Kidney epithelial cell (primary cell): Measurements from ENCODE around the gene KCNMB1. TPM values are rescaled to one million over a fixed set of nuclear protein-coding genes. Genes with fewer than 3 reads are reported as not detected.

Experiments used
- DNase-seq: peaks from one replicate; pipeline ENCODE4 v3.0.0-alpha.2; 2010; ENCODE audit warnings: low read depth
- H3K27me3 ChIP-seq: 2 replicates; pipeline ENCODE4 v1.6.0; 2011; ENCODE audit warnings: low read length; ENCODE audit not compliant: control insufficient read depth, insufficient read depth
- H3K36me3 ChIP-seq: 2 replicates; pipeline ENCODE4 v1.5.1; 2011; ENCODE audit warnings: low read length; ENCODE audit not compliant: control insufficient read depth, insufficient read depth
- H3K4me3 ChIP-seq: 2 replicates; pipeline ENCODE4 v1.5.1; 2011; ENCODE audit warnings: low read depth, mild to moderate bottlenecking, control low read depth, low read length
- total RNA-seq: library from RNA; depleted of rRNA; stranded (reverse); fragments of >200 nt; gene quantifications from 2 replicates; pipeline ENCODE4 v1.2.3, GENCODE V29; 2015
- TF ChIP-seq, protein P1 (sequence below): IDR thresholded peaks from 2 replicates; pipeline ENCODE4 v1.5.1; 2011; ENCODE audit warnings: mild to moderate bottlenecking, moderate library complexity, low read length, control low read depth, inconsistent platforms; ENCODE audit not compliant: insufficient read depth, poor library complexity, severe bottlenecking

Gene KCNMB1
- total RNA-seq, 1 donor from 2014 or later, result 0.04 TPM

DNA sequence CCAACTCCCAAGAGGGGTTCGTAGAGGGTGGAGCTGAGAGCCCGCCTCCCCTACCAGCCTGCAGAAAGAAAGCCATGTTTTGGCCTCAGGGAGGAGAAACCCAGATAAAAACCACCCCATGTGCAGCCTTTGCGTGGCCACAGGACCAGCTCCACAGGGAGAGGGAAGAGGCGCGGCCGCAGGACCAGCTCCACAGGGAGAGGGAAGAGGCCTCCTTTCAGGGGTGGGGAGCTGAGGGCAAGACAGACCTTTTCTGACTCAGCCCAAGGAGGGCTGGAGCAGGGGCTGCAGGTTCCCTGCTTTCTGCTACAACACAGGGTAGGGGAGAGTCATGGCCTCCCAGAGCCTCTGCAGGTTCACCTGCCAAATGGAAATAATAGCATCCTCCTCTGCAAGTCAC lies 37.6 kb upstream of the KCNMB1 start:
- TF ChIP-seq, protein P1, sequence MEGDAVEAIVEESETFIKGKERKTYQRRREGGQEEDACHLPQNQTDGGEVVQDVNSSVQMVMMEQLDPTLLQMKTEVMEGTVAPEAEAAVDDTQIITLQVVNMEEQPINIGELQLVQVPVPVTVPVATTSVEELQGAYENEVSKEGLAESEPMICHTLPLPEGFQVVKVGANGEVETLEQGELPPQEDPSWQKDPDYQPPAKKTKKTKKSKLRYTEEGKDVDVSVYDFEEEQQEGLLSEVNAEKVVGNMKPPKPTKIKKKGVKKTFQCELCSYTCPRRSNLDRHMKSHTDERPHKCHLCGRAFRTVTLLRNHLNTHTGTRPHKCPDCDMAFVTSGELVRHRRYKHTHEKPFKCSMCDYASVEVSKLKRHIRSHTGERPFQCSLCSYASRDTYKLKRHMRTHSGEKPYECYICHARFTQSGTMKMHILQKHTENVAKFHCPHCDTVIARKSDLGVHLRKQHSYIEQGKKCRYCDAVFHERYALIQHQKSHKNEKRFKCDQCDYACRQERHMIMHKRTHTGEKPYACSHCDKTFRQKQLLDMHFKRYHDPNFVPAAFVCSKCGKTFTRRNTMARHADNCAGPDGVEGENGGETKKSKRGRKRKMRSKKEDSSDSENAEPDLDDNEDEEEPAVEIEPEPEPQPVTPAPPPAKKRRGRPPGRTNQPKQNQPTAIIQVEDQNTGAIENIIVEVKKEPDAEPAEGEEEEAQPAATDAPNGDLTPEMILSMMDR, result no peak
- Histone ChIP-seq H3K36me3 (no peaks in the 10 kb centered on the region), H3K4me3 (no peak overlapping the region), H3K27me3 (peaks cover 24% of the 10 kb centered on the region)
- DNase-seq, result no peak

DNA sequence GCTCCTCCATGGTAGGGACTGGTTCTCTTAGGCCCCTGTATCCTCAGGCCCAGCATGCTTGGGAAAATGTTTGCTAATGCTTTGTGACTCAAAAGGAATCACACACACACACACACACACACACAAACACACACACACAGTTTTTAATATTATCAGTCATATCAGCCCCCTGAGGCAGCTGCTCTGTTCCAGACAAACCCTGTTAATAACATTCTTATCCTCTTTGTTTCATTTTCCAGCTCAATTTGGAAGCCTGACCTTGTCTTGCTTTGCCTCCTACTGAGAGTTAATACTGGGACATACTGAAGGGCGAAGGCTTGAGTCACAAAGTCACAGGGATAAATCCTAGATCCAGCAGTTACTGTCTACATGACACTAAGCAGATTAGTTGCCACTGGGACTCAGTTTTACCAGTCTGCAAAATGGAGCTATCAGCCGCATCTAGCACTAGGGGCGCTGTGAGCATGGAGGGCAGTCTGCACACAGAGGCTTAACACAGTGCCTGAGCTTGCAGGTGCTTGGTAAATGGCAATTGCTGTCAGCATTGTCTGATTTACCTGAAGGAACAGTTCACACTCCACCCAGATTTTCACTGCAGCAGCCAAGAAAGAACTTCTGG lies 37.1 kb upstream of the KCNMB1 start:
- Histone ChIP-seq H3K4me3 (no peak overlapping the region), H3K36me3 (no peaks in the 10 kb centered on the region), H3K27me3 (peaks cover 20% of the 10 kb centered on the region)
- TF ChIP-seq, protein P1, result no peak
- DNase-seq, result no peak

DNA sequence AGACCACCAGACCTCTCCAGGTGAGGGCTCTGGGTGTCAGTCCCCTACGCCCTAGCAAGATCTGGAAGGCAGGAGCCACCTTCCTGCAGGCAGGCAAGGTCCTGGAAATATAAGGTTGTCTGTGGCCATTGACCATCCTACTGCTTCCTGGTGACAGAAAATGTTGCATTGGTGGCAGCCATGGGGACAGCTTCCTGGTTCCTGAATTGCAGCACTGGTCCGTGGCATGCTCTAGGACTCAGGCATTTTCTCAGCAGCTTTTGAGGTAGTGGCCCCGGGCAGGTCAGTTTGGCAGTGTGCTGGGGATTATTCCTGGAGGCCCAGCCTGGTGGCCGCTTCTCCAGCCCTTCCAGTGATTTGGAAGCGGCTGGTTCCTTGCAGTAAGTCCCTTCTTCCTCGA lies 36.6 kb upstream of the KCNMB1 start:
- Histone ChIP-seq H3K4me3 (no peak overlapping the region), H3K27me3 (peaks cover 16% of the 10 kb centered on the region), H3K36me3 (no peaks in the 10 kb centered on the region)
- DNase-seq, result no peak
- TF ChIP-seq, protein P1, result no peak

DNA sequence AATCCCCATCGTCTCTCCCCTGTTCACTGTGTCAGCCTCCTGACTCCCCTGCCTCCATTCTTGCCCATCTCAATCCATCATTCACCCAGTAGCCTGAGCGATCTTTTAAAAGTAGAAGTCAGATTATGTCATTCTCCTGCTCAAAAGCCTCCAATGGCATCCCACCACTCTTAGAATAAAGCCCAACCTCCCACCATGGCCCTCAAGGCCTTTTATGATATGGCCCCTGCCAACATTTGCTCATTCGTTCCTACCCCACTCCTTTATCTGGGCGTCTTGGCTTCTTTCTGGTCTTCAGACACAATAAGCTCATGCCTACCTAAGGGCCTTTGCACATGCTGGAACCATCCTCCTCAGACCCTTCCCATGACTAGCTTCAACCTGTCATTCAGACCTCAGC lies 35.5 kb upstream of the KCNMB1 start:
- H3K27me3 ChIP-seq, result peaks cover 11% of the 10 kb centered on the region
- no peak for DNase-seq
- no peaks in the 10 kb centered on the region for H3K36me3 ChIP-seq
- H3K4me3 ChIP-seq, result no peak overlapping the region
- TF ChIP-seq, protein P1, result no peak

DNA sequence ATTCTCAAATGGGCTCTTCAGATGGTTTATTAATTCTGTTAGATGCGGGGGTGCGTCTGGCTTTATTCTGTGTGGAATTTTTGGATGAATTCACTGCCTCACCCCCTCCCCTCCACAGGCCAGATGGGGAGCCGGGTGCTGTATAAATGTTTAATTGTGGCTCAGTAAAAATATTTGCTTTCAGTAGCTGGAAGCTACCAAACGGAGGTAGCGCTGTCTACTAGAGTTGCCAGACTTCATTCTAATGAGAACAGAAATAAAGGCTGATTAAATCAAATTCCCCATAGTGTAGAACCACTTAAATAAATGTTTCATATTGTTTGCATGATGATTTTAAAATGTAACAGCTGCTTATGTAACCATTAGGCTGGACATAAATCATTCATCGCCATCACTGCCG lies 34.5 kb upstream of the KCNMB1 start:
- Histone ChIP-seq H3K27me3 (peaks cover 12% of the 10 kb centered on the region), H3K36me3 (no peaks in the 10 kb centered on the region), H3K4me3 (no peak overlapping the region)
- TF ChIP-seq, protein P1, result no peak
- DNase-seq, result no peak

DNA sequence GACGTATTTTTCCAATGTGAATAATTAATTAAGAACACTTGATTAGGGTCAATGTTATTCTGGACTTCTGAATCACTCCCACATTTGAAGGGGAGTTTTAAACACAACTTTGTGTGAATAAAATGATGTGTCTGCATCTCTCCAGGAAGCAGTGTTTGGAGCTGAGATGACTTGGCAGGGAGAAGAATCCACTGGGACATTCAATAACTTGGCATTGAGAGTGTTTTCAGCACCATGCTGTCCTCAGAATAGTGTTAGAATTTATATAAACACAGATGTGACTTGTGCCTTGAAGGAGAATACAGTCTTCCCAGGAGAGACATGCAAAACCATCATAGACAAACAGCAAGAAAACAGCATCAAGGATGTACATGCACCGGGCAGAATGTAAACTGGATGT lies 32.7 kb upstream of the KCNMB1 start:
- DNase-seq, result no peak
- no peak overlapping the region for H3K4me3 ChIP-seq
- peaks cover 8% of the 10 kb centered on the region for H3K27me3 ChIP-seq
- TF ChIP-seq, protein P1, result no peak
- H3K36me3 ChIP-seq, result no peaks in the 10 kb centered on the region
